HL-60 (cell line): ENCODE measurements around the gene ABHD2.

Experiments
- CTCF ChIP-seq: IDR thresholded peaks from one replicate; pipeline ENCODE4 v1.5.1; 2011; ENCODE audit warnings: low read length, control low read depth, inconsistent platforms; ENCODE audit not compliant: insufficient read depth
- POLR2AphosphoS5 ChIP-seq: IDR thresholded peaks from 2 replicates; pipeline ENCODE4 v1.6.1; 2012; ENCODE audit warnings: low read depth

- no peak for TF ChIP-seq CTCF
- no peak for TF ChIP-seq POLR2AphosphoS5
Measured at GRCh38 chr15:89198196-89198595, 109.9 kb downstream of the ABHD2 start.
